Body of pancreas (tissue), 4 donors: Measurements from ENCODE around the gene AK5. TPM values are rescaled to one million over a fixed set of nuclear protein-coding genes. Genes with fewer than 3 reads are reported as not detected.

ENCODE experiments used
- ATAC-seq: fragments of 150-250 bp; one replicate; pipeline ENCODE4 v1.9.1; 2016
- DNase-seq, 4 donors: peaks; one replicate each; pipeline ENCODE4 v3.0.0-alpha.2; 2019
- H3K27ac ChIP-seq, 4 donors: fragments of 200-600 bp; sonication (generic); 1 replicate in 3 of 4; 2 replicates in 1 of 4; pipeline versions ENCODE4 v1.5.1 to v1.6.1; 2016 to 2019; ENCODE audit warnings: mild to moderate bottlenecking in 1 of 4, mixed read lengths in 1 of 4, moderate library complexity in 1 of 4
- H3K27me3 ChIP-seq, 2 donors: fragments of 200-600 bp; sonication (generic); one replicate each; pipeline ENCODE4 v1.6.0; 2016; ENCODE audit warnings: mild to moderate bottlenecking in 1 of 2
- H3K36me3 ChIP-seq, 2 donors: fragments of 200-600 bp; sonication (generic); replicated peaks in 1 of 2; 2 replicates each; pipeline ENCODE4 v1.5.1; 2016; ENCODE audit warnings: low read depth in 2 of 2; ENCODE audit not compliant: insufficient read depth in 1 of 2
- H3K4me1 ChIP-seq: fragments of 200-600 bp; sonication (generic); one replicate; pipeline ENCODE4 v1.6.0; 2016
- H3K4me3 ChIP-seq, 2 donors: fragments of 200-600 bp; sonication (generic); 1 replicate in 1 of 2; 2 replicates in 1 of 2; pipeline ENCODE4 v1.5.1; 2016 to 2019
- H3K9me3 ChIP-seq, 3 donors: fragments of 200-600 bp; sonication (generic); 1 replicate in 2 of 3; 2 replicates in 1 of 3; pipeline ENCODE4 v1.5.1; 2016
- CTCF ChIP-seq, 7 experiments: fragments of 450-650 bp in 4 of 7; fragments of 200-600 bp in 3 of 7; sonication (generic) in 3 of 7; IDR thresholded peaks; one replicate each; pipeline ENCODE4 v1.5.1; 2016 to 2019; ENCODE audit warnings: antibody characterized with exemption in 7 of 7
- POLR2A ChIP-seq, 3 donors: fragments of 450-650 bp; IDR thresholded peaks; one replicate each; pipeline ENCODE4 v1.6.1; 2016; ENCODE audit warnings: antibody characterized with exemption in 3 of 3, mild to moderate bottlenecking in 2 of 3
- WGBS, 2 donors: methylation state at CpG; one replicate each; pipeline ENCODE4 v1.1.5; 2017; 5-methylcytosine and 5-hydroxymethylcytosine counted together
- intact Hi-C: fragments of 100-400 bp; cut with DNase I; formaldehyde crosslinking; loops from one replicate; pipeline ENCODE4 v1.15.1; 2023
- total RNA-seq, 2 donors: library from RNA; depleted of rRNA; stranded (reverse); fragments of >200 nt; gene quantifications; one replicate each; pipeline ENCODE4 v1.1.0, GENCODE V29; 2016

Gene AK5
- total RNA-seq, 2 donors from 2014 or later: not detected

GRCh38 chr1:77558591-77559164 lies 276.9 kb downstream of the AK5 start:
- TF ChIP-seq CTCF (IDR thresholded peaks at IDR 0.05) (no peak), POLR2A (IDR thresholded peaks at IDR 0.05) (no peak)
- Histone ChIP-seq H3K36me3 (no peaks in the 10 kb centered on the region), H3K4me3 (no peak overlapping the region), H3K4me1 (peaks cover 17% of the 10 kb centered on the region), H3K27me3 (no peaks in the 10 kb centered on the region), H3K9me3 (no peaks in the 10 kb centered on the region), H3K27ac (no peak overlapping the region)
- 92 to 95% methylated on average over 5 of the region's 5 CpGs for WGBS, 2 donors
- DNase-seq (no peak), ATAC-seq (no peak)
- intact Hi-C loops: no loop called here

- intact Hi-C loops: no loop called here
Measured at GRCh38 chr1:77560741-77561140, 278.9 kb downstream of the AK5 start.

GRCh38 chr1:77562596-77563150 lies 280.9 kb downstream of the AK5 start:
- TF ChIP-seq CTCF (IDR thresholded peaks at IDR 0.05) (no peak), POLR2A (IDR thresholded peaks at IDR 0.05) (no peak)
- Histone ChIP-seq H3K9me3 (no peaks in the 10 kb centered on the region), H3K36me3 (peaks cover 9 to 10% of the 10 kb centered on the region in 2 donors), H3K27ac (no peak overlapping the region), H3K4me3 (no peak overlapping the region), H3K27me3 (no peaks in the 10 kb centered on the region), H3K4me1 (peaks cover 7% of the 10 kb centered on the region)
- peak; percentile 53 for ATAC-seq
- DNase-seq: no peak
- intact Hi-C loops: no loop called here
- WGBS, 2 donors: 51 to 52% methylated on average over 3 of the region's 3 CpGs

More at GRCh38 chr1:77560741-77561140, 278.9 kb downstream of the AK5 start:
- H3K9me3 ChIP-seq: no peaks in the 10 kb centered on the region
- no peak for DNase-seq
- TF ChIP-seq CTCF (IDR thresholded peaks at IDR 0.05): no peak
- no peak for TF ChIP-seq POLR2A (IDR thresholded peaks at IDR 0.05)
- WGBS, 2 donors: 93% methylated on average over 5 of the region's 5 CpGs
- no peaks in the 10 kb centered on the region for H3K27me3 ChIP-seq
- peaks cover 4 to 9% of the 10 kb centered on the region in 2 donors for H3K36me3 ChIP-seq
- H3K4me3 ChIP-seq: no peak overlapping the region
- no peak overlapping the region for H3K27ac ChIP-seq
- ATAC-seq: no peak
- H3K4me1 ChIP-seq: peaks cover 17% of the 10 kb centered on the region

- no peaks in the 10 kb centered on the region for H3K27me3 ChIP-seq
- peaks cover 10 to 13% of the 10 kb centered on the region in 2 donors for H3K36me3 ChIP-seq
- no peaks in the 10 kb centered on the region for H3K9me3 ChIP-seq
- no peak for ATAC-seq
- no peak overlapping the region for H3K27ac ChIP-seq
- H3K4me3 ChIP-seq: no peak overlapping the region
- TF ChIP-seq POLR2A (IDR thresholded peaks at IDR 0.05) (no peak), CTCF (IDR thresholded peaks at IDR 0.05) (no peak)
- H3K4me1 ChIP-seq: peaks cover 7% of the 10 kb centered on the region
- DNase-seq: no peak
- intact Hi-C loops: no loop called here
- 84 to 92% methylated on average over 4 of the region's 4 CpGs for WGBS, 2 donors
Measured at GRCh38 chr1:77565321-77565720, 283.5 kb downstream of the AK5 start.

GRCh38 chr1:77571642-77572041 lies 289.8 kb downstream of the AK5 start:
- Histone ChIP-seq H3K27ac (no peak overlapping the region), H3K36me3 (peaks cover 5 to 20% of the 10 kb centered on the region in 2 donors), H3K4me1 (no peaks in the 10 kb centered on the region), H3K9me3 (no peaks in the 10 kb centered on the region), H3K4me3 (no peak overlapping the region), H3K27me3 (no peaks in the 10 kb centered on the region)
- ATAC-seq (no peak), DNase-seq (no peak)
- intact Hi-C loops: no loop called here
- TF ChIP-seq CTCF (IDR thresholded peaks at IDR 0.05): no peak
- TF ChIP-seq POLR2A (IDR thresholded peaks at IDR 0.05): no peak
- 96 to 98% methylated on average over 3 of the region's 3 CpGs for WGBS, 2 donors
